PFSK-1 (cell line): ENCODE data around the gene ZNF827.

Experiments
- POLR2AphosphoS5 ChIP-seq: IDR thresholded peaks from 2 replicates; pipeline ENCODE4 v1.6.1; 2012; ENCODE audit warnings: low read depth, mild to moderate bottlenecking, control low read depth, low read length, moderate library complexity
- SIN3A ChIP-seq: IDR thresholded peaks from 2 replicates; pipeline ENCODE4 v1.6.1; 2012; ENCODE audit warnings: mild to moderate bottlenecking, low read length, moderate library complexity, borderline replicate concordance; ENCODE audit not compliant: insufficient read depth
- TAF1 ChIP-seq: IDR thresholded peaks from 2 replicates; pipeline ENCODE4 v1.6.1; 2012; ENCODE audit warnings: low read length, control low read depth, borderline replicate concordance; ENCODE audit not compliant: insufficient read depth
- TF ChIP-seq, protein P1 (sequence below), 2 experiments: IDR thresholded peaks; 2 replicates each; pipeline versions ENCODE4 v1.6.1 to v1.8.0; 2011 to 2012; ENCODE audit warnings: low read depth in 2 of 2, low read length in 2 of 2, control low read depth in 1 of 2, inconsistent platforms in 1 of 2, mild to moderate bottlenecking in 1 of 2, moderate library complexity in 1 of 2; ENCODE audit not compliant: insufficient read depth in 1 of 2

DNA sequence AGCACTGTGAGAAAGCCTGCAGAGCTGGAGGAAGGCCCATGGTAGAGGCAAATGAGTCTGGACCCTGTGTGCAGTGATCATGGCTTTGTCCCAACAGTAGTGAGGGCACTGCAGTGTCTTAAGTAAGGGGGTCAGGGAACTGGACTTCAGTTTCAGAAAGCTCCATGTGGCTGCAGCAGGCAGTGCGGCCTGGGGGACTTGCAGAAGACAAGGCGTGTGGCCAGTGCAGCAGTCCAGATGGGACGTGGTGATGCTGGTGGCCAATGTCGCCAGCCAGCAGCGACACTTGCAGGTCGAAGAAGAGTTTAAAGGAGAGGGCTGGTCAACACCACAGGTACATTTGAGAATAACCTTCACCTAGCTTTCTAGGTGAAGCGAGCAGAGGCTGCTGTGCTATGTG is 113.4 kb downstream of the ZNF827 start:
- TF ChIP-seq, protein P1, sequence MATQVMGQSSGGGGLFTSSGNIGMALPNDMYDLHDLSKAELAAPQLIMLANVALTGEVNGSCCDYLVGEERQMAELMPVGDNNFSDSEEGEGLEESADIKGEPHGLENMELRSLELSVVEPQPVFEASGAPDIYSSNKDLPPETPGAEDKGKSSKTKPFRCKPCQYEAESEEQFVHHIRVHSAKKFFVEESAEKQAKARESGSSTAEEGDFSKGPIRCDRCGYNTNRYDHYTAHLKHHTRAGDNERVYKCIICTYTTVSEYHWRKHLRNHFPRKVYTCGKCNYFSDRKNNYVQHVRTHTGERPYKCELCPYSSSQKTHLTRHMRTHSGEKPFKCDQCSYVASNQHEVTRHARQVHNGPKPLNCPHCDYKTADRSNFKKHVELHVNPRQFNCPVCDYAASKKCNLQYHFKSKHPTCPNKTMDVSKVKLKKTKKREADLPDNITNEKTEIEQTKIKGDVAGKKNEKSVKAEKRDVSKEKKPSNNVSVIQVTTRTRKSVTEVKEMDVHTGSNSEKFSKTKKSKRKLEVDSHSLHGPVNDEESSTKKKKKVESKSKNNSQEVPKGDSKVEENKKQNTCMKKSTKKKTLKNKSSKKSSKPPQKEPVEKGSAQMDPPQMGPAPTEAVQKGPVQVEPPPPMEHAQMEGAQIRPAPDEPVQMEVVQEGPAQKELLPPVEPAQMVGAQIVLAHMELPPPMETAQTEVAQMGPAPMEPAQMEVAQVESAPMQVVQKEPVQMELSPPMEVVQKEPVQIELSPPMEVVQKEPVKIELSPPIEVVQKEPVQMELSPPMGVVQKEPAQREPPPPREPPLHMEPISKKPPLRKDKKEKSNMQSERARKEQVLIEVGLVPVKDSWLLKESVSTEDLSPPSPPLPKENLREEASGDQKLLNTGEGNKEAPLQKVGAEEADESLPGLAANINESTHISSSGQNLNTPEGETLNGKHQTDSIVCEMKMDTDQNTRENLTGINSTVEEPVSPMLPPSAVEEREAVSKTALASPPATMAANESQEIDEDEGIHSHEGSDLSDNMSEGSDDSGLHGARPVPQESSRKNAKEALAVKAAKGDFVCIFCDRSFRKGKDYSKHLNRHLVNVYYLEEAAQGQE (IDR thresholded peaks at IDR 0.05; ENCODE audit: insufficient read depth in 1 of 2, low read depth in 2 of 2, low read length in 2 of 2), result no peak
- no peak for TF ChIP-seq TAF1
- TF ChIP-seq POLR2AphosphoS5, result no peak
- no peak for TF ChIP-seq SIN3A
